ENCODE results near the gene CRKL.

The CRKL gene

DNA sequence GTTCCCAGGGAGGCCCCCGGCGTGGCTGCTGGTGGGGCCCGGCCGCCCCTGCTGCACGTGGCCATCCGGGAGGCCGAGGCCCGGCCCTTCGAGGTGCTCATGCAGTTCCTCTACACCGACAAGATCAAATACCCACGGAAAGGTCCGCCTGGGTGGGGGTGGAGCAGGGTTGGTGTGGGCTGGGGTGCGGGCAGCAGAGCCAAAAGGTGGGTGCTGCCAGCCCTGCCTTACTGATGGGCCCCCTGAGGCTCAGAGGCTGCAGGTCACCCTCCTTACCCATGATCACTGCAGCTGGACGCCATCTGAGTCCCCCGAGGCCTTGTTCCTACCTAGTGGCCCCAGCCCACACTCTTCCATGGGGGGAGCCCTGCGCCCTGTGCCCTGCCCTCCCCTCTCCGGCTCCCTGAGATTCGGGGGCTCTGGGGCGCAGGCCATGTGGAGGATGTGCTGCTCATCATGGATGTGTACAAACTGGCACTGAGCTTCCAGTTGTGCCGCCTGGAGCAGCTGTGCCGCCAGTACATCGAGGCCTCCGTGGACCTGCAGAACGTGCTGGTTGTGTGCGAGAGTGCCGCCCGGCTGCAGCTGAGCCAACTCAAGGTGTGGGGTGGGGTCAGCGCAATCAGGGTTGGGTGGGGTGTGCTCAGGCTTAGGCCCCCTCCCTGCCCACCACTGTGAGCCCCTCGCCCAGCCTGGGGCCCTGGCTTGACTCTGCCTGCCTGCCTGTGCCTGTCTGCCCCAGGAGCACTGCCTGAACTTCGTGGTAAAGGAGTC lies 77.1 kb downstream of the CRKL start:
- Histone ChIP-seq H3K27ac (replicated peaks) (no peak overlapping the region), H3K27me3 (ENCODE audit: insufficient read depth, poor library complexity, severe bottlenecking) (no peaks in the 10 kb centered on the region), H3K4me3 (replicated peaks; ENCODE audit: insufficient read depth, low read length) (no peak overlapping the region)
- DNase-seq (ENCODE audit: low read depth in 1 of 2, low spot score in 1 of 2) = no peak
- TF ChIP-seq, protein P1, sequence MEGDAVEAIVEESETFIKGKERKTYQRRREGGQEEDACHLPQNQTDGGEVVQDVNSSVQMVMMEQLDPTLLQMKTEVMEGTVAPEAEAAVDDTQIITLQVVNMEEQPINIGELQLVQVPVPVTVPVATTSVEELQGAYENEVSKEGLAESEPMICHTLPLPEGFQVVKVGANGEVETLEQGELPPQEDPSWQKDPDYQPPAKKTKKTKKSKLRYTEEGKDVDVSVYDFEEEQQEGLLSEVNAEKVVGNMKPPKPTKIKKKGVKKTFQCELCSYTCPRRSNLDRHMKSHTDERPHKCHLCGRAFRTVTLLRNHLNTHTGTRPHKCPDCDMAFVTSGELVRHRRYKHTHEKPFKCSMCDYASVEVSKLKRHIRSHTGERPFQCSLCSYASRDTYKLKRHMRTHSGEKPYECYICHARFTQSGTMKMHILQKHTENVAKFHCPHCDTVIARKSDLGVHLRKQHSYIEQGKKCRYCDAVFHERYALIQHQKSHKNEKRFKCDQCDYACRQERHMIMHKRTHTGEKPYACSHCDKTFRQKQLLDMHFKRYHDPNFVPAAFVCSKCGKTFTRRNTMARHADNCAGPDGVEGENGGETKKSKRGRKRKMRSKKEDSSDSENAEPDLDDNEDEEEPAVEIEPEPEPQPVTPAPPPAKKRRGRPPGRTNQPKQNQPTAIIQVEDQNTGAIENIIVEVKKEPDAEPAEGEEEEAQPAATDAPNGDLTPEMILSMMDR (IDR thresholded peaks at IDR 0.05; ENCODE audit: insufficient read depth, low read length) = no peak
- TF ChIP-seq POLR2AphosphoS5 (IDR thresholded peaks at IDR 0.05; ENCODE audit: low read depth) (no peak), REST (IDR thresholded peaks at IDR 0.05; ENCODE audit: insufficient replicate concordance, low read depth) (no peak), SPI1 (IDR thresholded peaks at IDR 0.05; ENCODE audit: borderline replicate concordance, low read depth) (no peak), GABPA (IDR thresholded peaks at IDR 0.05; ENCODE audit: low read depth) (no peak)

GRCh38 chr22:20994902-20995241 lies 77.7 kb downstream of the CRKL start:
- no peak overlapping the region for H3K4me3 ChIP-seq (replicated peaks; ENCODE audit: insufficient read depth, low read length)
- no peak overlapping the region for H3K27ac ChIP-seq (replicated peaks)
- no peak for DNase-seq (ENCODE audit: low read depth in 1 of 2, low spot score in 1 of 2)
- H3K27me3 ChIP-seq (ENCODE audit: insufficient read depth, poor library complexity, severe bottlenecking) = no peaks in the 10 kb centered on the region
- TF ChIP-seq SPI1 (IDR thresholded peaks at IDR 0.05; ENCODE audit: borderline replicate concordance, low read depth) (no peak), REST (IDR thresholded peaks at IDR 0.05; ENCODE audit: insufficient replicate concordance, low read depth) (no peak)
- TF ChIP-seq, protein P1 (IDR thresholded peaks at IDR 0.05; ENCODE audit: insufficient read depth, low read length) = no peak

- DNase-seq (ENCODE audit: low read depth in 1 of 2, low spot score in 1 of 2) = no peak
- Histone ChIP-seq H3K4me3 (replicated peaks; ENCODE audit: insufficient read depth, low read length) (no peak overlapping the region), H3K27ac (replicated peaks) (no peak overlapping the region), H3K27me3 (ENCODE audit: insufficient read depth, poor library complexity, severe bottlenecking) (no peaks in the 10 kb centered on the region)
- no peak for TF ChIP-seq GABPA (IDR thresholded peaks at IDR 0.05; ENCODE audit: low read depth)
Measured at GRCh38 chr22:20995329-20996030, 78.3 kb downstream of the CRKL start.

GRCh38 chr22:20996031-20996410 lies 78.8 kb downstream of the CRKL start:
- DNase-seq (ENCODE audit: low read depth in 1 of 2, low spot score in 1 of 2) = no peak

More at GRCh38 chr22:20996031-20996410, 78.8 kb downstream of the CRKL start:
- TF ChIP-seq REST (IDR thresholded peaks at IDR 0.05; ENCODE audit: insufficient replicate concordance, low read depth) = no peak
- no peak for TF ChIP-seq POLR2AphosphoS5 (IDR thresholded peaks at IDR 0.05; ENCODE audit: low read depth)
- TF ChIP-seq GABPA (IDR thresholded peaks at IDR 0.05; ENCODE audit: low read depth) = no peak
- no peak for TF ChIP-seq SPI1 (IDR thresholded peaks at IDR 0.05; ENCODE audit: borderline replicate concordance, low read depth)
- TF ChIP-seq, protein P1 (IDR thresholded peaks at IDR 0.05; ENCODE audit: insufficient read depth, low read length) = no peak
- no peak overlapping the region for H3K4me3 ChIP-seq (replicated peaks; ENCODE audit: insufficient read depth, low read length)
- H3K27me3 ChIP-seq (ENCODE audit: insufficient read depth, poor library complexity, severe bottlenecking) = no peaks in the 10 kb centered on the region
- H3K27ac ChIP-seq (replicated peaks) = no peak overlapping the region
